Smooth muscle cell (in vitro differentiated cells): ENCODE results near the gene HS1BP3. TPM values are rescaled to one million over a fixed set of nuclear protein-coding genes. Genes with fewer than 3 reads are reported as not detected.
A peak's percentile ranks its signal among the peaks of the same experiment; 100 is the strongest.

Experiments
- DNase-seq: peaks from one replicate; lab custom pipeline; 2025; ENCODE audit not compliant: unreplicated experiment; lab: John Stamatoyannopoulos, UW
- H2AFZ ChIP-seq: fragments of 200-600 bp; sonication (generic); 2 replicates; pipeline ENCODE4 v1.6.0; 2016; ENCODE audit warnings: antibody characterized with exemption, low read depth, mild to moderate bottlenecking
- H3F3A ChIP-seq: fragments of 200-600 bp; sonication (generic); 2 replicates; pipeline ENCODE4 v1.6.0; 2017; ENCODE audit warnings: antibody characterized with exemption, low read depth
- H3K27ac ChIP-seq: fragments of 200-600 bp; sonication (generic); 2 replicates; pipeline ENCODE4 v1.5.1; 2016; ENCODE audit warnings: low read depth, mild to moderate bottlenecking
- H3K27me3 ChIP-seq: fragments of 200-600 bp; sonication (generic); 2 replicates; pipeline ENCODE4 v1.6.1; 2016; ENCODE audit warnings: low read depth, mild to moderate bottlenecking
- H3K36me3 ChIP-seq: fragments of 200-600 bp; sonication (generic); 2 replicates; pipeline ENCODE4 v1.5.1; 2016; ENCODE audit warnings: low read depth
- H3K4me1 ChIP-seq: fragments of 200-600 bp; sonication (generic); 2 replicates; pipeline ENCODE4 v1.5.1; 2016; ENCODE audit warnings: low read depth
- H3K4me2 ChIP-seq: fragments of 200-600 bp; sonication (generic); 2 replicates; pipeline ENCODE4 v1.6.0; 2016; ENCODE audit warnings: mild to moderate bottlenecking
- H3K4me3 ChIP-seq: fragments of 200-600 bp; sonication (generic); 2 replicates; pipeline ENCODE4 v1.5.1; 2016; ENCODE audit warnings: mild to moderate bottlenecking
- H3K79me2 ChIP-seq: fragments of 200-600 bp; sonication (generic); 2 replicates; pipeline ENCODE4 v1.6.0; 2016; ENCODE audit warnings: low read depth, mild to moderate bottlenecking
- H3K9ac ChIP-seq: fragments of 200-600 bp; sonication (generic); 2 replicates; pipeline ENCODE4 v1.6.0; 2016; ENCODE audit warnings: low read depth
- H3K9me3 ChIP-seq: fragments of 200-600 bp; sonication (generic); replicated peaks from 2 replicates; pipeline ENCODE4 v1.5.1; 2016; ENCODE audit warnings: low read depth
- H4K20me1 ChIP-seq: fragments of 200-600 bp; sonication (generic); 2 replicates; pipeline ENCODE4 v1.6.0; 2016; ENCODE audit warnings: low read depth
- CTCF ChIP-seq: fragments of 200-600 bp; sonication (generic); IDR thresholded peaks from 2 replicates; pipeline ENCODE4 v1.5.1; 2017; ENCODE audit warnings: borderline replicate concordance, mild to moderate bottlenecking, antibody characterized with exemption; ENCODE audit not compliant: insufficient read depth, poor library complexity, severe bottlenecking
- WGBS: methylation state at CpG from one replicate; pipeline ENCODE4 v1.1.7; 2016; ENCODE audit warnings: low lambda C conversion rate; 5-methylcytosine and 5-hydroxymethylcytosine counted together
- polyA plus RNA-seq: library from polyadenylated mRNA; unstranded; fragments of >200 nt; fragmentation: Nextera tagmentation; extraction: Ambion mirVana; gene quantifications from 2 replicates; pipeline ENCODE4 v1.2.1, GENCODE V29; 2016
- total RNA-seq: library from RNA; depleted of rRNA; stranded (reverse); fragments of >200 nt; gene quantifications from 2 replicates; pipeline ENCODE4 v1.2.3, GENCODE V29; 2014

HS1BP3 gene
- total and polyA plus RNA-seq, 2 experiments from 2014 or later, result 9.3 to 20.4 TPM

DNA sequence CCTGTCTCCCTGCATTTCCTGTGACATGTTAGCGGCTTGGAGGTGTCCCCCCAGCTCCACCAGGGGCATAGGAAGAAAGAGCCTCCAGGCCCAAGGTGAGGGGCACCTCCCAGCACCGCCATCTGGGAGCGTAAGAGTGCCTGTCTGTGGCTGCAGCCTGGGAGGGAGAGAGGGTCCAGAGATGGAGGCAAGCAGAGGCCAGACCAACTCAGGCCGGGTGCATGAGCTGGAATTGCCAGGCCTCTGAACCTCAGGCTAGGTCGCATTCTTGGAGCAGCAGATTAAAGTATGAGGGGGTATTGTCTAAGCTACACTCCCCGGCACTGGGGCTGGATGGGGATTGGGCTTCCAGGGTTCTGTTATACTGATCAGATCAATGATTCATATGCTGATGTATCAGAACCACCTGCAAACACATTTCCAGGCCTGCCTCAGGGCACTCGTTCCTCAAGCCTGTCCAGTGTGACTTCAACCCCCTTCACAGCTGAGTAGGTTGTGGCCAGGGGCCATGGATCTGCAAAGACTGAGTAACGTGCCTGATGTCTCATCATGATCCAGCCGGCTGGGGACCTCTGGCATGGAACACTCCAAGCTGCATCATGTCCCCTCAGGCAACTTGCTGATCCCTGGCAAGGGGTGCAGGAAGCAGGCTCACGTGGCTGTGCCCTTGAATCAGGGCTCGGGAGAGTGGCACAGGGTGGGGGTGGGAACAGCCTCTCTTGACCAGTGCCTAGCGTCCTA, 73.2 kb downstream of the HS1BP3 start:
- 60% methylated on average over 12 of the region's 12 CpGs for WGBS
- peak overlapping the region; percentile 99 for H3K27ac ChIP-seq
- no peak overlapping the region for H2AFZ ChIP-seq
- H3K9ac ChIP-seq, result peak overlapping the region; percentile 95
- no peaks in the 10 kb centered on the region for H3K27me3 ChIP-seq
- TF ChIP-seq CTCF, result no peak
- DNase-seq, result no peak
- H3K79me2 ChIP-seq, result no peaks in the 10 kb centered on the region
- H3K4me2 ChIP-seq, result no peak overlapping the region
- H3F3A ChIP-seq, result peaks cover 7% of the 10 kb centered on the region
- H4K20me1 ChIP-seq, result no peaks in the 10 kb centered on the region
- H3K4me1 ChIP-seq, result peaks cover 5% of the 10 kb centered on the region
- H3K4me3 ChIP-seq, result no peak overlapping the region
- no peaks in the 10 kb centered on the region for H3K36me3 ChIP-seq
- no peaks in the 10 kb centered on the region for H3K9me3 ChIP-seq

GRCh38 chr2:20576598-20577115, 74.2 kb downstream of the HS1BP3 start:
- no peaks in the 10 kb centered on the region for H3K36me3 ChIP-seq
- no peaks in the 10 kb centered on the region for H3K79me2 ChIP-seq
- WGBS, result 69% methylated on average over 5 of the region's 5 CpGs
- no peaks in the 10 kb centered on the region for H3K27me3 ChIP-seq
- H3K4me1 ChIP-seq, result peaks cover 5% of the 10 kb centered on the region
- no peaks in the 10 kb centered on the region for H3K9me3 ChIP-seq
- H3K4me2 ChIP-seq, result no peak overlapping the region
- H3K4me3 ChIP-seq, result no peak overlapping the region
- DNase-seq, result no peak
- TF ChIP-seq CTCF, result no peak
- peaks cover 7% of the 10 kb centered on the region for H3F3A ChIP-seq
- H2AFZ ChIP-seq, result no peak overlapping the region
- no peak overlapping the region for H3K9ac ChIP-seq
- H3K27ac ChIP-seq, result no peak overlapping the region
- H4K20me1 ChIP-seq, result no peaks in the 10 kb centered on the region

GRCh38 chr2:20575935-20576597, 74.8 kb downstream of the HS1BP3 start:
- H3K36me3 ChIP-seq, result no peaks in the 10 kb centered on the region
- H3K4me1 ChIP-seq, result peaks cover 5% of the 10 kb centered on the region
- DNase-seq, result no peak
- no peaks in the 10 kb centered on the region for H3K9me3 ChIP-seq
- H2AFZ ChIP-seq, result no peak overlapping the region
- H3K4me3 ChIP-seq, result no peak overlapping the region
- 81% methylated on average over 9 of the region's 9 CpGs for WGBS
- no peak overlapping the region for H3K4me2 ChIP-seq
- no peak overlapping the region for H3K27ac ChIP-seq
- no peaks in the 10 kb centered on the region for H3K27me3 ChIP-seq
- no peak overlapping the region for H3K9ac ChIP-seq
- no peaks in the 10 kb centered on the region for H3K79me2 ChIP-seq
- no peak for TF ChIP-seq CTCF
- peaks cover 7% of the 10 kb centered on the region for H3F3A ChIP-seq
- no peaks in the 10 kb centered on the region for H4K20me1 ChIP-seq

DNA sequence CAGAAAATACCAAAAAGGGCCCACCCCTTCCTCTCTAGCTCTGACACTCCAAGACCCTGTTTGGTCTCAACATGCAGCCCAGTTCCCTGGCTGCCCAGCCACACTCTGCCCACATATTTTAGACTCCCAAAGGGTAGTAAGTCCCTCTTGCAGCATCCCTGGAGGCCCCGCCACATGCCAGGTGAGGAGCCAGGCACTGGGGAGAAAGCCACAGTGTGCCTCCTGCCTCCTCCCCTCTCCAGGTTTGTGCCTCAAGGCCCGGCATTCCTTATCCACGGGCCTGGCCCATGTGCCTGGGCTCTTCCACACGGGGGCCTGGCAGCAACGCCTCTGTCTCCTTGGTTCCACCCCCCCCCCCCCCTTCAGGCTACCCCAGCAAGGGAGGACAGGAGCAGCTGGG, 75.5 kb downstream of the HS1BP3 start:
- Histone ChIP-seq H3K79me2 (no peaks in the 10 kb centered on the region), H3K9ac (no peak overlapping the region), H3K4me2 (no peak overlapping the region), H2AFZ (no peak overlapping the region), H3K4me1 (peaks cover 5% of the 10 kb centered on the region), H3K27ac (no peak overlapping the region), H3F3A (peaks cover 7% of the 10 kb centered on the region), H3K4me3 (no peak overlapping the region), H3K36me3 (no peaks in the 10 kb centered on the region), H3K27me3 (no peaks in the 10 kb centered on the region), H4K20me1 (no peaks in the 10 kb centered on the region), H3K9me3 (no peaks in the 10 kb centered on the region)
- WGBS, result 77% methylated on average over 5 of the region's 5 CpGs
- no peak for DNase-seq
- no peak for TF ChIP-seq CTCF
